Natural killer cell treated with Interleukin-12 subunit alpha and Interleukin-12 subunit beta and Interleukin-15 and Interleukin-18, amount 100 ng/mL, for 72 hours (primary cell): ENCODE measurements around the gene SYT8. TPM values are rescaled to one million over a fixed set of nuclear protein-coding genes. Genes with fewer than 3 reads are reported as not detected.

Source experiments
- ATAC-seq, 2 donors: fragments of 150-1000 bp; cut with Tn5 transposase in 1 of 2; sonication (Bioruptor Pico), chemical (Tn5 transposase) in 1 of 2; 2 replicates each; pipeline ENCODE4 v1.10.0; 2021
- DNase-seq: peaks from one replicate; pipeline ENCODE4 v3.0.0; 2022; ENCODE audit warnings: low spot score
- H3K27ac Mint-ChIP-seq, 2 donors: 1 replicate in 1 of 2; 2 replicates in 1 of 2; pipeline ENCODE4 v1.8.0; 2022; ENCODE audit warnings: mixed read lengths in 2 of 2, mild to moderate bottlenecking in 1 of 2, moderate library complexity in 1 of 2
- H3K27me3 Mint-ChIP-seq, 2 donors: 1 replicate in 1 of 2; 2 replicates in 1 of 2; pipeline ENCODE4 v1.8.0; 2022; ENCODE audit warnings: mixed read lengths in 2 of 2
- H3K36me3 Mint-ChIP-seq: one replicate; pipeline ENCODE4 v1.8.0; 2022; ENCODE audit warnings: mixed read lengths
- H3K4me1 Mint-ChIP-seq, 2 donors: 1 replicate in 1 of 2; 2 replicates in 1 of 2; pipeline ENCODE4 v1.8.0; 2022; ENCODE audit warnings: low read depth in 2 of 2, mixed read lengths in 2 of 2, mild to moderate bottlenecking in 1 of 2
- H3K4me3 Mint-ChIP-seq: one replicate; pipeline ENCODE4 v1.8.0; 2022; ENCODE audit warnings: mixed read lengths
- H3K9me3 Mint-ChIP-seq: 2 replicates; pipeline ENCODE4 v1.8.0; 2022; ENCODE audit warnings: mixed read lengths
- total RNA-seq, 2 donors: library from RNA; stranded (reverse); gene quantifications; one replicate each; pipeline ENCODE4 v1.2.3, GENCODE V29; 2022

The SYT8 gene
- total RNA-seq, 2 donors from 2014 or later, result not detected

GRCh38 chr11:1876361-1877063 lies 41.7 kb downstream of the SYT8 start:
- no peaks in the 10 kb centered on the region for H3K27me3 Mint-ChIP-seq
- ATAC-seq, result no peak
- no peaks in the 10 kb centered on the region for H3K36me3 Mint-ChIP-seq
- peaks cover 0 to 29% of the 10 kb centered on the region in 2 donors for H3K4me1 Mint-ChIP-seq
- no peak overlapping the region for H3K4me3 Mint-ChIP-seq
- H3K27ac Mint-ChIP-seq, result no peak overlapping the region
- peak; percentile 47 for DNase-seq
- no peaks in the 10 kb centered on the region for H3K9me3 Mint-ChIP-seq

GRCh38 chr11:1877211-1878136 lies 42.7 kb downstream of the SYT8 start:
- Mint-ChIP-seq H3K4me1 (peaks cover 0 to 25% of the 10 kb centered on the region in 2 donors), H3K9me3 (no peaks in the 10 kb centered on the region), H3K27ac (no peak overlapping the region), H3K36me3 (no peaks in the 10 kb centered on the region), H3K4me3 (no peak overlapping the region), H3K27me3 (no peaks in the 10 kb centered on the region)
- DNase-seq (peak; percentile 54), ATAC-seq (no peak)

DNA sequence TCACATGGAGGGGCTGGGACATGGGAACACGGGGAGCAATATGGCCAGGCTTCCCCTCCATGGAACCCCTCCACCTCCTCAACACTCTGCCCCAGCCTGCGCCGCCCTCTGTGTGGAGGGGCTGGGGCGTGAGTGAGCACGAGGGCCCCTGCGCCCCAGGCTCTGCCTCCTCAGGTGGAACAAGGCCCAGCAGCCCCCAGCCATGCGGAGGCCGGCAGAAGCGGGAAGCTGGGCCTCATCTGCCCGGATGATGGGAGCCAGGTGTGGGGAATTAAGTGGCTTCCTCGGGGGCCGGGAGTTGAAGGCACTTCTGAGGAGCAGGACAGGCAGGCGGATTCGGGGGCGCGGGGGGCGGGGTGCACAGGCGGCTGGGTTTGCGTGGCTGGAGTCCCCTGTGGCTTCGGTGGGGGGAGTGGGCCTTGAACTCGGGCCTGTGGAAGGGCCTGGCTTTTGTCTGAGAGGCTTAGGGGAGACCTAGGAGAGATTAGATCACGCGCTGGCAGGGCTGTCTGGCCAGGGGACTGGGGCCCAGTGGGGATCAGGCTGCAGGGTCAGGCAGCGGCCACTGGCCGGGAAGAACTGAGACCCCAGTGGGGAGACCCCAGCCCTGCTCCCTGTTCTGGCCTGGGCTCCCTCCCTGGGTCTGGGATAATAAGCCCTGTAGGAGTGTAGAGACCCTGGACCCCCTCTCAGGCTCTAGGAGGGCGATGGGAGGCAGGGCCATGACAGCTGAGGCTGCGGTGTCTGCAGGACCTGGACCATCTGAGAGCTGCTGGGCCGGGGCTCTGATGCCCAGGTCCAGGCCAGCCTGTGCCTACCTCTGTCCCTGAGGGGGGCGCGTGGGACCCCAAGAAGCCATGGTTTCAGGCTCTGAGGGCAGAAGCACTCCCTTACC lies 43.6 kb downstream of the SYT8 start:
- ATAC-seq (no peak), DNase-seq (peak; percentile 56)
- Mint-ChIP-seq H3K9me3 (no peaks in the 10 kb centered on the region), H3K27ac (no peak overlapping the region), H3K27me3 (no peaks in the 10 kb centered on the region), H3K4me3 (no peak overlapping the region), H3K36me3 (no peaks in the 10 kb centered on the region), H3K4me1 (peaks cover 0 to 17% of the 10 kb centered on the region in 2 donors)

- peak; percentile 59 for DNase-seq
- ATAC-seq, result no peak
- Mint-ChIP-seq H3K27me3 (no peaks in the 10 kb centered on the region), H3K27ac (no peak overlapping the region), H3K36me3 (no peaks in the 10 kb centered on the region), H3K9me3 (no peaks in the 10 kb centered on the region), H3K4me1 (peaks cover 0 to 14% of the 10 kb centered on the region in 2 donors), H3K4me3 (no peak overlapping the region)
Observed at GRCh38 chr11:1879342-1879940, 44.7 kb downstream of the SYT8 start.

DNA sequence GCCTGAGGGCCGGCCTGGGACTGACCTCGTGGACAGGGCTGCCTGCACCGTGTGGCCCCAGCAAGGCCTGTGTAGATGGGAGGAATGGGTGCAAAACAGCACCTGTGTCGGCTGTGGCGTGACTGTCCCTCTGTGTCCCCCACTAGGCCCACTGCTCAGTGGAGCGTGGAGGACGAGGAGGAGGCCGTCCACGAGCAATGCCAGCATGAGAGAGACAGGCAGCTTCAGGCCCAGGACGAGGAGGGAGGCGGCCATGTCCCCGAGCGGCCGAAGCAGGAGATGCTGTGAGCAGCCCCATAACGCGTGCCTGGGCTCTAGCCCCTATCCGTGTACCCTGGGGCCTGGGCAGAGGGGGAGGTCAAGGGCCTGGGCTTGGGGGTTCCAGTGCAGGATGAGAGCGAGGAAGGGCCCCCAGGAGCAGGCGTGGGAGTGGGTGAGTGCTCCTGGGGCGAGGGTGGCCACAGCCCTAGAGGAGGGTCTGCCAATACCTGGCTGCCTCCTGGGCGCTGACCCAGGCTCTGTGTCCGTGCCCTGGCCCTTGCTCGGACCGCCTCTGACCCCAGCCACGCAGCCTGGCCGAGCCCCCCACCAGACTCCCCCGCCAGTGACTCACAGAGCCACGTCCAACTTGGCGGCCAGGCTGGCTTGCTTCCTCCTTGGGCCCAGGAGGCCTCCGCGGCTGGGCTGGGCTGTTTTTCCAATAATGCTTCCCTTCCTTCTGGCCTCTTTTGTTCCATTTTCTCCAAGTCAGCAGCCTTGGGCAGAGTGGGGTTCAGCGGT lies 45.3 kb downstream of the SYT8 start:
- Mint-ChIP-seq H3K9me3 (no peaks in the 10 kb centered on the region), H3K27ac (no peak overlapping the region), H3K36me3 (no peaks in the 10 kb centered on the region), H3K4me3 (no peak overlapping the region), H3K27me3 (no peaks in the 10 kb centered on the region), H3K4me1 (peaks cover 0 to 14% of the 10 kb centered on the region in 2 donors)
- DNase-seq (peak; percentile 56), ATAC-seq (no peak)

DNA sequence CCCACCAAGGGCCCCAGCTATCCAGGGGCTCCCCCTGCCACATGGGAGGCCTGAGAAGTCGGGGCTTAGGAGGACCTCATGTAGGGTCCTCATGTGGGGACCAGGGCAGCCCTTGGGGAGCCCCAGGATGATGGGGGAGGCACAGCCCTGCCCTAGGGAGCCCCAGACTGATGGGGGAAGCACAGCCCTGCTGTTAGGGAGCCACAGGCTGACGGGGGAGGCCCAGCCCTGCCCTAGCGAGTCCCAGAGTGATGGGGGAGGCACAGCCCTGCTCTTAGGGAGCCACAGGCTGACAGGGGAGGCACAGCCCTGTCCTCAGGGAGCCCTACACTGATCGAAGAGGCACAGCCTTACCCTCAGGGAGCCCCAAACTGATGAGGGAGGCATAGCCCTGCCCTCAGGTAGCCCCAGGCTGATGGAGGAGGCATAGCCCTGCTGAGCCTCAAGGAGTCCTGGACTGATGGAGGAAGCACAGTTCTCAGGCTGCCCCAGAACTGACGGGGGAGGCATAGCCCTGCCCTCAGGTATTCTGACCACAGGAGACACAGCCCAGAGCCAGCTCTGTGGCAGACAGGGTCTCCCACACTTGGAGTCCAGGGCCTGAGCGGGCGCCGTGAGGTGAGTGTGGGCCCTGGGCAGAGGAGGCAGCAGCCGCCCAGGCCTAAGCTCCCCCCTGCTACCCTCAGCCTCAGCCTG lies 46.1 kb downstream of the SYT8 start:
- no peak overlapping the region for H3K4me3 Mint-ChIP-seq
- no peak for ATAC-seq
- H3K4me1 Mint-ChIP-seq, result peaks cover 0 to 11% of the 10 kb centered on the region in 2 donors
- peak; percentile 53 for DNase-seq
- no peaks in the 10 kb centered on the region for H3K36me3 Mint-ChIP-seq
- no peaks in the 10 kb centered on the region for H3K27me3 Mint-ChIP-seq
- H3K9me3 Mint-ChIP-seq, result no peaks in the 10 kb centered on the region
- no peak overlapping the region for H3K27ac Mint-ChIP-seq

GRCh38 chr11:1881442-1882264 lies 46.9 kb downstream of the SYT8 start:
- DNase-seq, result peak; percentile 53
- peak; percentile 15 to 30 for ATAC-seq
- Mint-ChIP-seq H3K4me3 (no peak overlapping the region), H3K27ac (no peak overlapping the region), H3K4me1 (peaks cover 0 to 8% of the 10 kb centered on the region in 2 donors), H3K9me3 (no peaks in the 10 kb centered on the region), H3K27me3 (no peaks in the 10 kb centered on the region), H3K36me3 (no peaks in the 10 kb centered on the region)

DNA sequence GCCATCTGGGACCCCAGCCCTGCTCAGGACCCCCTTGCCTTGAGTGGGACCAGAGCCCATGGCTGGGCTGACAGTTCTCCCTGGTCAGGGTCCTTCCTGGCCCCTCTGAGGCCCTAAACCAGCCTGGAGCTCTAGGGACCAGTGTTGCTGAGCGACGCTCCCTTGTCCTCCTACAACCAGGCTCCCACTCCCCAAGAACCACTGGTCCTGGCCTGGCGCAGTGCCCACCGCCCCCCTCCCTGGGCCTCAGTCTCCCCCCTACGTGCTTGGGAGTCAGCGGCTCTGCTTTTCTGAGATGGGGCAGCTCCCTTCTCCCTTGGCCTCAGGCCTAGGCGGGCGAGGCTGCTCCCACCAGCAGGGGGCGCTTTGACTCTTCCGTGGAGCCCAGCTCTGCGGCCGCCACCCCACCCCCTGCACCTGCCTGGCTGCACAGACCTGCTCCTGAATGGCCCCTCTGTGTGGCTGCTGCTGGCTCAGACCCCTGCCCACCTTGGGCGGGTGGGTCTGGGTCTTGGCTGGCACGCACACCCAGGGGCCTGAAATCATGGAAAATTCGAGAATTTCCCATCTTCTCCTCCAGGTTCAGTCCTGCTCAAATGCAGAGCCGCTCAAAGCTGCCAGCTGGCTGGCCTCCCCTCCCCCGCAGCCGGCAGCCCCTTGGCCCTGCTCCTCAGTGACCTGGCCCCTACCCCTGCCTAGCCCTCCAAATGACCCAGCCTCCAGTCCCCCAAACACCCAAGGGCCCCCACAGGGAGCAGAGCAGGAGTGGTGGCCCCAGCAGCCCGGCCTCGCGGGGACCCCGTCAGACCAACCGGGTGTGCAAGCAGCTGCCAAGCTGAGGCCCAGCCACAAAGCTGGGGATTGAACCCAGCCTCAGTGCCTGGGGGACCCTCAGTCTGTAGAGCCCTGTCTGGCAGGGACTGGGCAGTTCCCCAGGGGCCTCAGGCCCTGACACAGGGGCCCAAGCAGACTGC lies 47.8 kb downstream of the SYT8 start:
- Mint-ChIP-seq H3K36me3 (no peaks in the 10 kb centered on the region), H3K4me1 (peaks cover 0 to 6% of the 10 kb centered on the region in 2 donors), H3K9me3 (no peaks in the 10 kb centered on the region), H3K27ac (no peak overlapping the region), H3K27me3 (no peaks in the 10 kb centered on the region), H3K4me3 (no peak overlapping the region)
- peak; percentile 79 for DNase-seq
- ATAC-seq, result peak; percentile 84 to 85

GRCh38 chr11:1883346-1884302 lies 48.8 kb downstream of the SYT8 start:
- H3K4me1 Mint-ChIP-seq, result peaks cover 5 to 7% of the 10 kb centered on the region in 2 donors
- no peaks in the 10 kb centered on the region for H3K27me3 Mint-ChIP-seq
- H3K27ac Mint-ChIP-seq, result no peak overlapping the region
- no peaks in the 10 kb centered on the region for H3K36me3 Mint-ChIP-seq
- no peak overlapping the region for H3K4me3 Mint-ChIP-seq
- no peak for ATAC-seq
- H3K9me3 Mint-ChIP-seq, result no peaks in the 10 kb centered on the region
- DNase-seq, result no peak

DNA sequence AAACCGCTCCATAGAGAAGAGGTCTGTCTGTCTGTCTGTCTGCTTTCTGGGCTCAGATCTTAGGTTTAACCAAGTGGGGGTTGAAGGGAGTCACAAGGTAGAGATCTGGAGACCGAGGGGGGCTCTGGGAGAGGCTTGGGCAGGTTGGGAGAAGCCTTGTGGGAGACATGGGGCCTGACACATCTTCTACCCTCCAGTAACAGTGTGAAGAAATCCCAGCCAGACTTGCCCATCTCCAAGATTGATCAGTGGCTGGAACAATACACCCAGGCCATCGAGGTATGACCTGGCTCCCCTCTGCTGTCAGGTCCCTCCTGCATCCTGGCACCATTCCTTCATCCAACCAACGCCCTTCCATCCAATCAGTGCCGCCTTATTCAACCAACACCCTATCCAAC lies 49.5 kb downstream of the SYT8 start:
- Mint-ChIP-seq H3K4me3 (no peak overlapping the region), H3K9me3 (no peaks in the 10 kb centered on the region), H3K4me1 (peaks cover 11 to 12% of the 10 kb centered on the region in 2 donors), H3K36me3 (no peaks in the 10 kb centered on the region), H3K27ac (no peak overlapping the region), H3K27me3 (no peaks in the 10 kb centered on the region)
- ATAC-seq, result no peak
- DNase-seq, result no peak
